PC-9 (cell line): ENCODE measurements around the gene CNTN5.

Experiments used
- CTCF ChIP-seq: fragments of 200-600 bp; sonication (generic); conservative IDR thresholded peaks from 2 replicates; pipeline ENCODE4 v1.6.1; 2017; ENCODE audit warnings: mixed run types, antibody characterized with exemption, mild to moderate bottlenecking, moderate library complexity
- EZH2 ChIP-seq: fragments of 200-600 bp; sonication (generic); IDR thresholded peaks from 2 replicates; pipeline ENCODE4 v1.8.0; 2017; ENCODE audit warnings: antibody characterized with exemption, low read depth

- TF ChIP-seq CTCF (no peak), EZH2 (no peak)
Observed at GRCh38 chr11:100093698-100094097, 1072.9 kb downstream of the CNTN5 start.
